ENCODE results near the gene AP3M1. TPM values are rescaled to one million over a fixed set of nuclear protein-coding genes. Genes with fewer than 3 reads are reported as not detected.

The AP3M1 gene
- total RNA-seq, 1 experiment from 2014 or later, result 56.7 TPM

GRCh38 chr10:74178042-74178791, 27.6 kb upstream of the AP3M1 start:
- no peaks in the 10 kb centered on the region for H3K9me3 ChIP-seq
- ChIA-PET POLR2A (interaction anchor here (2.3 kb wide), 1 partner anchor 12 kb away, joined by 14 read pairs; no protein-coding TSS in a partner anchor), CTCF (interaction anchor here (0.6 kb wide), 1 partner anchor 146 kb away, joined by 3 read pairs; no protein-coding TSS in a partner anchor)
- Mint-ChIP-seq H3K27me3 (ENCODE audit: insufficient read depth, unreplicated experiment) (no peaks in the 10 kb centered on the region), H3K4me1 (ENCODE audit: low read depth, unreplicated experiment) (peaks cover 11% of the 10 kb centered on the region), H3K27ac (ENCODE audit: unreplicated experiment) (no peak overlapping the region), H3K9me3 (ENCODE audit: unreplicated experiment) (no peaks in the 10 kb centered on the region), H3K4me3 (ENCODE audit: unreplicated experiment) (peak overlapping the region; percentile 92), H3K36me3 (ENCODE audit: insufficient read depth, unreplicated experiment) (peaks cover 18% of the 10 kb centered on the region)
- peaks cover 32% of the 10 kb centered on the region for H3K4me1 ChIP-seq
- DNase-seq, result no peak
- TF ChIP-seq, protein P1, sequence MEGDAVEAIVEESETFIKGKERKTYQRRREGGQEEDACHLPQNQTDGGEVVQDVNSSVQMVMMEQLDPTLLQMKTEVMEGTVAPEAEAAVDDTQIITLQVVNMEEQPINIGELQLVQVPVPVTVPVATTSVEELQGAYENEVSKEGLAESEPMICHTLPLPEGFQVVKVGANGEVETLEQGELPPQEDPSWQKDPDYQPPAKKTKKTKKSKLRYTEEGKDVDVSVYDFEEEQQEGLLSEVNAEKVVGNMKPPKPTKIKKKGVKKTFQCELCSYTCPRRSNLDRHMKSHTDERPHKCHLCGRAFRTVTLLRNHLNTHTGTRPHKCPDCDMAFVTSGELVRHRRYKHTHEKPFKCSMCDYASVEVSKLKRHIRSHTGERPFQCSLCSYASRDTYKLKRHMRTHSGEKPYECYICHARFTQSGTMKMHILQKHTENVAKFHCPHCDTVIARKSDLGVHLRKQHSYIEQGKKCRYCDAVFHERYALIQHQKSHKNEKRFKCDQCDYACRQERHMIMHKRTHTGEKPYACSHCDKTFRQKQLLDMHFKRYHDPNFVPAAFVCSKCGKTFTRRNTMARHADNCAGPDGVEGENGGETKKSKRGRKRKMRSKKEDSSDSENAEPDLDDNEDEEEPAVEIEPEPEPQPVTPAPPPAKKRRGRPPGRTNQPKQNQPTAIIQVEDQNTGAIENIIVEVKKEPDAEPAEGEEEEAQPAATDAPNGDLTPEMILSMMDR (IDR thresholded peaks at IDR 0.05; ENCODE audit: insufficient read depth in 1 of 2, low read depth in 1 of 2, low read length in 1 of 2, severe bottlenecking in 1 of 2, unreplicated experiment in 1 of 2), result no peak
- H3K36me3 ChIP-seq (ENCODE audit: control insufficient read depth, insufficient read depth, low read length), result no peaks in the 10 kb centered on the region; the same call in 1 of the 2 replicates
- H3K27me3 ChIP-seq (replicated peaks; ENCODE audit: control insufficient read depth, insufficient read depth, low read length), result no peaks in the 10 kb centered on the region
- no TSS peak for BruUV-seq (replicated peaks)
- H3K4me3 ChIP-seq (ENCODE audit: low read depth, low read length), result no peak overlapping the region
- intact Hi-C loops (cut with micrococcal nuclease; ENCODE audit: unreplicated experiment), result loop anchor here (5.0 kb wide), 1 partner anchor 34 kb away; no protein-coding TSS in a partner anchor

- H3K36me3 Mint-ChIP-seq (ENCODE audit: insufficient read depth, unreplicated experiment), result peaks cover 18% of the 10 kb centered on the region
- H3K4me3 ChIP-seq (ENCODE audit: low read depth, low read length), result peak overlapping the region; percentile 63
- H3K27me3 ChIP-seq (replicated peaks; ENCODE audit: control insufficient read depth, insufficient read depth, low read length), result no peaks in the 10 kb centered on the region
- H3K9me3 Mint-ChIP-seq (ENCODE audit: unreplicated experiment), result no peaks in the 10 kb centered on the region
- peaks cover 32% of the 10 kb centered on the region for H3K4me1 ChIP-seq
- ChIA-PET CTCF (no interaction called here), POLR2A (interaction anchor here (1.3 to 2.3 kb wide), 3 partner anchors 11 to 36 kb away, joined by 5 to 14 read pairs (median 13); no protein-coding TSS in a partner anchor)
- peak overlapping the region; percentile 93 for H3K27ac Mint-ChIP-seq (ENCODE audit: unreplicated experiment)
- intact Hi-C loops (cut with micrococcal nuclease; ENCODE audit: unreplicated experiment), result loop anchor here (5.0 kb wide), 1 partner anchor 35 kb away; no protein-coding TSS in a partner anchor
- peaks cover 11% of the 10 kb centered on the region for H3K4me1 Mint-ChIP-seq (ENCODE audit: low read depth, unreplicated experiment)
- BruUV-seq (replicated peaks), result TSS peak; percentile 51
- H3K9me3 ChIP-seq, result no peaks in the 10 kb centered on the region
- DNase-seq, result peak; percentile 72 to 76
- peak overlapping the region; percentile 92 for H3K4me3 Mint-ChIP-seq (ENCODE audit: unreplicated experiment)
- TF ChIP-seq, protein P1 (IDR thresholded peaks at IDR 0.05; ENCODE audit: insufficient read depth in 1 of 2, low read depth in 1 of 2, low read length in 1 of 2, severe bottlenecking in 1 of 2, unreplicated experiment in 1 of 2), result no peak
- H3K27me3 Mint-ChIP-seq (ENCODE audit: insufficient read depth, unreplicated experiment), result no peaks in the 10 kb centered on the region
- no peaks in the 10 kb centered on the region; the same call in 1 of the 2 replicates for H3K36me3 ChIP-seq (ENCODE audit: control insufficient read depth, insufficient read depth, low read length)
Observed at GRCh38 chr10:74177140-74177677, 26.6 kb upstream of the AP3M1 start.

- Mint-ChIP-seq H3K4me1 (ENCODE audit: low read depth, unreplicated experiment) (peaks cover 14% of the 10 kb centered on the region), H3K27me3 (ENCODE audit: insufficient read depth, unreplicated experiment) (no peaks in the 10 kb centered on the region), H3K36me3 (ENCODE audit: insufficient read depth, unreplicated experiment) (peaks cover 18% of the 10 kb centered on the region), H3K4me3 (ENCODE audit: unreplicated experiment) (peak overlapping the region; percentile 92), H3K27ac (ENCODE audit: unreplicated experiment) (peak overlapping the region; percentile 93), H3K9me3 (ENCODE audit: unreplicated experiment) (no peaks in the 10 kb centered on the region)
- Histone ChIP-seq H3K4me3 (ENCODE audit: low read depth, low read length) (peak overlapping the region; percentile 63), H3K27me3 (replicated peaks; ENCODE audit: control insufficient read depth, insufficient read depth, low read length) (no peaks in the 10 kb centered on the region), H3K36me3 (ENCODE audit: control insufficient read depth, insufficient read depth, low read length) (no peaks in the 10 kb centered on the region; the same call in 1 of the 2 replicates), H3K9me3 (no peaks in the 10 kb centered on the region), H3K4me1 (peaks cover 34% of the 10 kb centered on the region)
- BruUV-seq (replicated peaks), result no TSS peak
- TF ChIP-seq, protein P1 (IDR thresholded peaks at IDR 0.05; ENCODE audit: insufficient read depth in 1 of 2, low read depth in 1 of 2, low read length in 1 of 2, severe bottlenecking in 1 of 2, unreplicated experiment in 1 of 2), result no peak
- intact Hi-C loops (cut with micrococcal nuclease; ENCODE audit: unreplicated experiment), result loop anchor here (1.0 to 5.0 kb wide), 3 partner anchors 14 to 36 kb away; partner anchors contain the start of gene ADK
- POLR2A ChIA-PET, result interaction anchor here (0.6 to 2.3 kb wide), 8 partner anchors 11 to 650 kb away, joined by 3 to 18 read pairs (median 4); partner anchors contain the start of genes ADK and AP3M1
- CTCF ChIA-PET, result interaction anchor here (1.4 kb wide), 1 partner anchor 26 kb away, joined by 6 read pairs; the partner anchor contains the start of genes ADK and AP3M1
- DNase-seq, result peak; percentile 97
Observed at GRCh38 chr10:74176380-74177139, 25.9 kb upstream of the AP3M1 start.

Data from Caco-2 (cell line).